CD4-positive, alpha-beta memory T cell (primary cell): ENCODE results near the gene CMPK1. TPM values are rescaled to one million over a fixed set of nuclear protein-coding genes. Genes with fewer than 3 reads are reported as not detected.
A peak's percentile ranks its signal among the peaks of the same experiment; 100 is the strongest.
"Not testable (repeated sequence)": the region's sequence is repeated elsewhere in the genome, so short reads cannot be mapped to it uniquely, and the experiment has no call there.

Source experiments
- CTCF ChIA-PET: fragments of 350-600 bp; sonication (Branson Sonifier 250); formaldehyde crosslinking; loops from one replicate; lab custom pipeline; 2021; ENCODE audit warnings: inconsistent platforms; ENCODE audit not compliant: partially characterized antibody; lab: Charles Lee
- POLR2A ChIA-PET: fragments of 350-600 bp; sonication (Branson Sonifier 250); formaldehyde crosslinking; loops from one replicate; lab custom pipeline; 2021; ENCODE audit not compliant: partially characterized antibody; lab: Charles Lee
- DNase-seq, 5 donors: peaks; one replicate each; pipeline versions ENCODE4 v3.0.0 to v3.0.0-alpha.2; 2020 to 2022; ENCODE audit warnings: mixed read lengths in 1 of 5
- H3K27ac ChIP-seq: one replicate; pipeline ENCODE4 v1.7.0; 2013; ENCODE audit warnings: low read depth, low read length
- H3K27me3 ChIP-seq: 2 replicates; pipeline ENCODE4 v1.7.0; 2013; ENCODE audit warnings: mild to moderate bottlenecking, low read length, moderate library complexity; ENCODE audit not compliant: insufficient read depth
- H3K36me3 ChIP-seq: 2 replicates; pipeline ENCODE4 v1.7.0; 2013; ENCODE audit warnings: mild to moderate bottlenecking, low read length, moderate library complexity; ENCODE audit not compliant: insufficient read depth
- H3K4me1 ChIP-seq: 2 replicates; pipeline ENCODE4 v1.7.0; 2013; ENCODE audit warnings: mild to moderate bottlenecking, low read length, moderate library complexity; ENCODE audit not compliant: insufficient read depth
- H3K4me3 ChIP-seq, 2 donors: one replicate each; pipeline ENCODE4 v1.7.0; 2013; ENCODE audit warnings: low read length in 2 of 2, mild to moderate bottlenecking in 1 of 2
- H3K9me3 ChIP-seq, 2 donors: one replicate each; pipeline ENCODE4 v1.7.0; 2013; ENCODE audit warnings: low read length in 2 of 2, control low read depth in 1 of 2; ENCODE audit not compliant: control insufficient read depth in 1 of 2
- H3K27ac Mint-ChIP-seq, 7 donors: one replicate each; pipeline ENCODE4 v1.8.0; 2020 to 2021; ENCODE audit warnings: mixed read lengths in 7 of 7, mild to moderate bottlenecking in 6 of 7, inconsistent platforms in 3 of 7, moderate library complexity in 3 of 7
- H3K27me3 Mint-ChIP-seq, 2 donors: one replicate each; pipeline ENCODE4 v1.8.0; 2020 to 2021; ENCODE audit warnings: mixed read lengths in 2 of 2
- H3K36me3 Mint-ChIP-seq, 2 donors: one replicate each; pipeline ENCODE4 v1.8.0; 2020 to 2021; ENCODE audit warnings: mixed read lengths in 2 of 2, inconsistent platforms in 1 of 2, mild to moderate bottlenecking in 1 of 2
- H3K4me1 Mint-ChIP-seq, 4 donors: one replicate each; pipeline ENCODE4 v1.8.0; 2020 to 2021; ENCODE audit warnings: mixed read lengths in 4 of 4, mild to moderate bottlenecking in 1 of 4
- H3K4me3 Mint-ChIP-seq, 8 donors: one replicate each; pipeline ENCODE4 v1.8.0; 2020 to 2021; ENCODE audit warnings: mixed read lengths in 8 of 8, mild to moderate bottlenecking in 7 of 8, moderate library complexity in 6 of 8, inconsistent platforms in 3 of 8
- H3K9me3 Mint-ChIP-seq, 8 donors: one replicate each; pipeline ENCODE4 v1.8.0; 2020 to 2021; ENCODE audit warnings: mixed read lengths in 8 of 8, mild to moderate bottlenecking in 5 of 8, inconsistent platforms in 3 of 8, moderate library complexity in 1 of 8
- intact Hi-C: fragments of 100-400 bp; cut with micrococcal nuclease; formaldehyde crosslinking; loops from one replicate; pipeline ENCODE4 v1.15.1; 2023
- polyA plus RNA-seq, 2 donors: library from polyadenylated mRNA; unstranded; fragments of 300-500 nt; fragmentation: Illumina TruSeq; gene quantifications; one replicate each; pipeline ENCODE4 v1.2.3, GENCODE V29; 2021
- total RNA-seq, 2 experiments: library from RNA; stranded (reverse); gene quantifications; one replicate each; pipeline ENCODE4 v1.2.3, GENCODE V29; 2021

Gene CMPK1
- total and polyA plus RNA-seq, 4 experiments from 2014 or later: 152 to 216 (median 166) TPM

GRCh38 chr1:47313915-47314664 lies 19.5 kb upstream of the CMPK1 start, which contains the start of gene STIL:
Gene STIL, minus strand, starts transcription at chr1:47314147. Its CDS starts 3,828 bp downstream, at chr1:47310319.
- Mint-ChIP-seq H3K4me1 (peaks cover 7 to 22% (median 12%) of the 10 kb centered on the region in 4 donors), H3K9me3 (no peaks in the 10 kb centered on the region), H3K4me3 (peak within 1 kb of the TSS; percentile 89 to 100 (median 93)), H3K36me3 (peaks cover 0 to 4% of the 10 kb centered on the region in 2 donors), H3K27ac (peak within 1 kb of the TSS; percentile 93 to 99 (median 96)), H3K27me3 (no peaks in the 10 kb centered on the region)
- Histone ChIP-seq H3K9me3 (no peaks in the 10 kb centered on the region), H3K4me1 (peaks cover 5% of the 10 kb centered on the region), H3K36me3 (no peaks in the 10 kb centered on the region), H3K27ac (peak within 1 kb of the TSS; percentile 56), H3K27me3 (no peaks in the 10 kb centered on the region), H3K4me3 (peak within 1 kb of the TSS; percentile 49 to 91)
- peak; percentile 95 to 98 (median 97) for DNase-seq
- POLR2A ChIA-PET: interaction anchor here (0.6 to 3.3 kb wide), 7 partner anchors 9 to 124 kb away, joined by 3 to 65 read pairs (median 4); partner anchors contain the start of genes CMPK1 and FOXD2
- intact Hi-C loops: loop anchor here (1.0 kb wide), 2 partner anchors 20 to 123 kb away; no protein-coding TSS in a partner anchor
- CTCF ChIA-PET: interaction anchor here (0.7 to 2.1 kb wide), 6 partner anchors 15 to 135 kb away, joined by 3 to 13 read pairs (median 4); partner anchors contain the start of genes CMPK1 and FOXD2

- Histone ChIP-seq H3K27me3 (no peaks in the 10 kb centered on the region), H3K4me1 (peaks cover 5% of the 10 kb centered on the region), H3K27ac (no peak overlapping the region), H3K9me3 (no peaks in the 10 kb centered on the region), H3K36me3 (no peaks in the 10 kb centered on the region), H3K4me3 (no peak overlapping the region)
- intact Hi-C loops: no loop called here
- Mint-ChIP-seq H3K27ac (peak overlapping the region in 1 of 7 donors; percentile 35), H3K4me1 (peaks cover 6 to 19% (median 11%) of the 10 kb centered on the region in 4 donors), H3K4me3 (no peak overlapping the region), H3K9me3 (no peaks in the 10 kb centered on the region), H3K27me3 (no peaks in the 10 kb centered on the region), H3K36me3 (peaks cover 0 to 4% of the 10 kb centered on the region in 2 donors)
- no peak for DNase-seq
- POLR2A ChIA-PET: interaction anchor here (1.0 to 1.6 kb wide), 3 partner anchors 12 to 120 kb away, joined by 3 to 4 read pairs (median 3); partner anchors contain the start of genes CMPK1 and FOXD2
- CTCF ChIA-PET: interaction anchor here (0.7 to 1.9 kb wide), 8 partner anchors 9 to 124 kb away, joined by 3 to 10 read pairs (median 5); partner anchors contain the start of gene CMPK1
Measured at GRCh38 chr1:47317841-47318240, 15.7 kb upstream of the CMPK1 start.

GRCh38 chr1:47319968-47320367 lies 13.6 kb upstream of the CMPK1 start:
- H3K27me3 Mint-ChIP-seq, H3K27me3 ChIP-seq, H3K9me3 Mint-ChIP-seq, H3K9me3 ChIP-seq, H3K4me3 Mint-ChIP-seq, CTCF ChIA-PET, H3K4me1 ChIP-seq, H3K27ac Mint-ChIP-seq, DNase-seq, H3K36me3 Mint-ChIP-seq, intact Hi-C loops, H3K27ac ChIP-seq, H3K4me3 ChIP-seq, POLR2A ChIA-PET, H3K4me1 Mint-ChIP-seq, H3K36me3 ChIP-seq: not testable (repeated sequence)

GRCh38 chr1:47323599-47324031 lies 10.0 kb upstream of the CMPK1 start:
- POLR2A ChIA-PET: interaction anchor here (1.2 to 1.7 kb wide), 2 partner anchors 10 kb away, joined by 4 to 5 read pairs; partner anchors contain the start of genes CMPK1 and STIL
- Histone ChIP-seq H3K36me3 (no peaks in the 10 kb centered on the region), H3K9me3 (no peaks in the 10 kb centered on the region), H3K27me3 (no peaks in the 10 kb centered on the region), H3K4me3 (no peak overlapping the region), H3K4me1 (no peaks in the 10 kb centered on the region), H3K27ac (no peak overlapping the region)
- no peak for DNase-seq
- Mint-ChIP-seq H3K27ac (no peak overlapping the region), H3K4me1 (no peaks in the 10 kb centered on the region), H3K4me3 (no peak overlapping the region), H3K27me3 (no peaks in the 10 kb centered on the region), H3K9me3 (no peaks in the 10 kb centered on the region), H3K36me3 (no peaks in the 10 kb centered on the region)
- CTCF ChIA-PET: interaction anchor here (0.8 to 1.6 kb wide), 3 partner anchors 8 to 10 kb away, joined by 3 to 6 read pairs (median 3); partner anchors contain the start of gene CMPK1
- intact Hi-C loops: no loop called here

- Mint-ChIP-seq H3K4me3 (no peak overlapping the region), H3K27me3 (no peaks in the 10 kb centered on the region), H3K27ac (no peak overlapping the region), H3K36me3 (no peaks in the 10 kb centered on the region), H3K9me3 (no peaks in the 10 kb centered on the region), H3K4me1 (no peaks in the 10 kb centered on the region)
- H3K27ac ChIP-seq: no peak overlapping the region
- no peaks in the 10 kb centered on the region for H3K4me1 ChIP-seq
- DNase-seq: no peak
- no peaks in the 10 kb centered on the region for H3K9me3 ChIP-seq
- no peak overlapping the region for H3K4me3 ChIP-seq
- H3K36me3 ChIP-seq: no peaks in the 10 kb centered on the region
- no peaks in the 10 kb centered on the region for H3K27me3 ChIP-seq
- ChIA-PET CTCF (interaction anchor here (1.3 to 1.4 kb wide), 2 partner anchors 9 to 108 kb away, joined by 3 read pairs; no protein-coding TSS in a partner anchor), POLR2A (interaction anchor here (1.2 kb wide), 1 partner anchor 9 kb away, joined by 4 read pairs; the partner anchor contains the start of gene CMPK1)
- intact Hi-C loops: no loop called here
Measured at GRCh38 chr1:47324682-47325081, 8.9 kb upstream of the CMPK1 start.

GRCh38 chr1:47325528-47325927 lies 8.1 kb upstream of the CMPK1 start:
- Histone ChIP-seq H3K4me1 (no peaks in the 10 kb centered on the region), H3K36me3 (no peaks in the 10 kb centered on the region), H3K9me3 (no peaks in the 10 kb centered on the region), H3K27me3 (no peaks in the 10 kb centered on the region), H3K4me3 (no peak overlapping the region), H3K27ac (no peak overlapping the region)
- H3K4me1 Mint-ChIP-seq: no peaks in the 10 kb centered on the region
- no peak overlapping the region for H3K27ac Mint-ChIP-seq
- intact Hi-C loops: no loop called here
- ChIA-PET CTCF (interaction anchor here (1.1 to 1.4 kb wide), 2 partner anchors 107 to 147 kb away, joined by 3 read pairs; no protein-coding TSS in a partner anchor), POLR2A (no interaction called here)
- no peaks in the 10 kb centered on the region for H3K27me3 Mint-ChIP-seq
- H3K4me3 Mint-ChIP-seq: no peak overlapping the region
- no peaks in the 10 kb centered on the region for H3K9me3 Mint-ChIP-seq
- DNase-seq: no peak
- H3K36me3 Mint-ChIP-seq: no peaks in the 10 kb centered on the region

GRCh38 chr1:47326271-47326670 lies 7.3 kb upstream of the CMPK1 start:
- Histone ChIP-seq H3K27me3 (no peaks in the 10 kb centered on the region), H3K27ac (no peak overlapping the region), H3K4me3 (no peak overlapping the region), H3K4me1 (no peaks in the 10 kb centered on the region), H3K36me3 (no peaks in the 10 kb centered on the region), H3K9me3 (no peaks in the 10 kb centered on the region)
- Mint-ChIP-seq H3K27me3 (no peaks in the 10 kb centered on the region), H3K9me3 (no peaks in the 10 kb centered on the region), H3K4me1 (no peaks in the 10 kb centered on the region), H3K27ac (no peak overlapping the region), H3K4me3 (no peak overlapping the region), H3K36me3 (no peaks in the 10 kb centered on the region)
- no peak for DNase-seq
- CTCF ChIA-PET: interaction anchor here (1.1 kb wide), 1 partner anchor 148 kb away, joined by 3 read pairs; no protein-coding TSS in a partner anchor
- intact Hi-C loops: no loop called here
- POLR2A ChIA-PET: no interaction called here
